Natural killer cell (primary cell): ENCODE data around the gene CCL26. TPM values are rescaled to one million over a fixed set of nuclear protein-coding genes. Genes with fewer than 3 reads are reported as not detected.
A peak's percentile ranks its signal among the peaks of the same experiment; 100 is the strongest.

Experiments
- ATAC-seq, 3 donors: fragments of 150-1000 bp in 2 of 3; fragments of 200-7000 bp in 1 of 3; cut with Tn5 transposase; 1 replicate in 1 of 3; 2 replicates in 2 of 3; pipeline ENCODE4 v1.10.0; 2021; ENCODE audit warnings: mild to moderate bottlenecking in 2 of 3, moderate library complexity in 2 of 3
- DNase-seq, 2 donors: peaks; one replicate each; pipeline versions ENCODE4 v3.0.0 to v3.0.0-alpha.2; 2013 to 2021; ENCODE audit warnings: mixed read lengths in 1 of 2
- H3K27ac ChIP-seq: one replicate; pipeline ENCODE4 v1.5.1; 2013; ENCODE audit warnings: mild to moderate bottlenecking, low read length
- H3K27me3 ChIP-seq: one replicate; pipeline ENCODE4 v1.6.1; 2013; ENCODE audit warnings: low read length; ENCODE audit not compliant: control insufficient read depth, insufficient read depth
- H3K36me3 ChIP-seq: one replicate; pipeline ENCODE4 v1.6.1; 2013; ENCODE audit warnings: low read length; ENCODE audit not compliant: control insufficient read depth, insufficient read depth
- H3K4me1 ChIP-seq: one replicate; pipeline ENCODE4 v1.6.1; 2013; ENCODE audit warnings: low read length; ENCODE audit not compliant: control insufficient read depth, insufficient read depth
- H3K4me3 ChIP-seq: one replicate; pipeline ENCODE4 v1.5.1; 2013; ENCODE audit warnings: low read length
- H3K9me3 ChIP-seq: one replicate; pipeline ENCODE4 v1.6.1; 2013; ENCODE audit warnings: low read length; ENCODE audit not compliant: control insufficient read depth, insufficient read depth
- H3K27ac Mint-ChIP-seq, 2 donors: one replicate each; pipeline ENCODE4 v1.8.0; 2022; ENCODE audit warnings: mild to moderate bottlenecking in 2 of 2, mixed read lengths in 2 of 2, moderate library complexity in 1 of 2
- H3K27me3 Mint-ChIP-seq, 2 donors: one replicate each; pipeline ENCODE4 v1.8.0; 2022; ENCODE audit warnings: low read depth in 2 of 2, mixed read lengths in 2 of 2
- H3K36me3 Mint-ChIP-seq: one replicate; pipeline ENCODE4 v1.8.0; 2022; ENCODE audit warnings: mixed read lengths
- H3K4me1 Mint-ChIP-seq, 2 donors: one replicate each; pipeline ENCODE4 v1.8.0; 2022; ENCODE audit warnings: mixed read lengths in 2 of 2
- H3K4me3 Mint-ChIP-seq: one replicate; pipeline ENCODE4 v1.8.0; 2022; ENCODE audit warnings: mild to moderate bottlenecking, moderate library complexity, mixed read lengths
- H3K9me3 Mint-ChIP-seq, 2 donors: one replicate each; pipeline ENCODE4 v1.8.0; 2022; ENCODE audit warnings: mixed read lengths in 2 of 2
- CTCF ChIP-seq: fragments of 200-600 bp; IDR thresholded peaks from one replicate; pipeline ENCODE4 v1.8.0; 2022; ENCODE audit warnings: antibody characterized with exemption
- WGBS: methylation state at CpG from one replicate; pipeline ENCODE4 v1.1.7; 2013; ENCODE audit warnings: missing lambda C conversion rate; ENCODE audit not compliant: insufficient coverage; 5-methylcytosine and 5-hydroxymethylcytosine counted together
- intact Hi-C: fragments of 100-400 bp; cut with micrococcal nuclease; formaldehyde crosslinking; loops from one replicate; pipeline ENCODE4 v1.14.2; 2022
- total RNA-seq, 4 donors: library from RNA; stranded (reverse); fragments of 120-200 nt in 1 of 4; gene quantifications; one replicate each; pipeline versions ENCODE4 v1.2.3 to v1.2.4, GENCODE V29; 2013 to 2022

CCL26 gene
- total RNA-seq, 3 donors from 2014 or later (not counting 1 experiment from before 2014, with no cell fraction given) = not detected

- Histone ChIP-seq H3K4me1 (no peaks in the 10 kb centered on the region), H3K4me3 (no peak overlapping the region), H3K27ac (no peak overlapping the region), H3K27me3 (no peaks in the 10 kb centered on the region), H3K36me3 (no peaks in the 10 kb centered on the region), H3K9me3 (no peaks in the 10 kb centered on the region)
- no peak overlapping the region for H3K27ac Mint-ChIP-seq
- peaks cover 0 to 4% of the 10 kb centered on the region in 2 donors for H3K4me1 Mint-ChIP-seq
- DNase-seq (no peak), ATAC-seq (no peak)
- intact Hi-C loops = no loop called here
- no peak for TF ChIP-seq CTCF
- no peaks in the 10 kb centered on the region for H3K27me3 Mint-ChIP-seq
- no peaks in the 10 kb centered on the region for H3K36me3 Mint-ChIP-seq
- WGBS = 93% methylated on average over 10 of the region's 10 CpGs
- no peaks in the 10 kb centered on the region for H3K9me3 Mint-ChIP-seq
- H3K4me3 Mint-ChIP-seq = no peak overlapping the region
Observed at GRCh38 chr7:75756206-75756990, 15.6 kb downstream of the CCL26 start.

- H3K27me3 Mint-ChIP-seq = peaks cover 3 to 7% of the 10 kb centered on the region in 2 donors
- no peak for ATAC-seq
- intact Hi-C loops = no loop called here
- TF ChIP-seq CTCF = no peak
- Histone ChIP-seq H3K36me3 (no peaks in the 10 kb centered on the region), H3K4me3 (no peak overlapping the region), H3K27ac (no peak overlapping the region), H3K9me3 (no peaks in the 10 kb centered on the region), H3K4me1 (peaks cover 14% of the 10 kb centered on the region), H3K27me3 (no peaks in the 10 kb centered on the region)
- H3K4me1 Mint-ChIP-seq = peaks cover 12 to 17% of the 10 kb centered on the region in 2 donors
- H3K27ac Mint-ChIP-seq = no peak overlapping the region
- H3K4me3 Mint-ChIP-seq = no peak overlapping the region
- no peaks in the 10 kb centered on the region for H3K9me3 Mint-ChIP-seq
- no peaks in the 10 kb centered on the region for H3K36me3 Mint-ChIP-seq
- DNase-seq = no peak
- WGBS = 89% methylated on average over 4 of the region's 4 CpGs
Observed at GRCh38 chr7:75743455-75743859, 28.6 kb downstream of the CCL26 start.

- Histone ChIP-seq H3K4me1 (peaks cover 24% of the 10 kb centered on the region), H3K27me3 (no peaks in the 10 kb centered on the region), H3K4me3 (no peak overlapping the region), H3K36me3 (no peaks in the 10 kb centered on the region), H3K9me3 (no peaks in the 10 kb centered on the region), H3K27ac (no peak overlapping the region)
- Mint-ChIP-seq H3K4me1 (peaks cover 21 to 26% of the 10 kb centered on the region in 2 donors), H3K27ac (peak overlapping the region in 1 of 2 donors; percentile 35), H3K9me3 (no peaks in the 10 kb centered on the region), H3K36me3 (no peaks in the 10 kb centered on the region), H3K4me3 (no peak overlapping the region), H3K27me3 (peaks cover 3 to 7% of the 10 kb centered on the region in 2 donors)
- intact Hi-C loops = no loop called here
- DNase-seq = no peak
- 48% methylated on average over 12 of the region's 13 CpGs for WGBS
- no peak for TF ChIP-seq CTCF
- no peak for ATAC-seq
Observed at GRCh38 chr7:75740846-75741497, 31.0 kb downstream of the CCL26 start.
